GM18858 (cell line): Measurements from ENCODE around the gene YIPF2.
"Not testable (repeated sequence)": the region's sequence is repeated elsewhere in the genome, so short reads cannot be mapped to it uniquely, and the experiment has no call there.

Source experiments
- ATAC-seq: cut with Tn5 transposase; IDR thresholded peaks from one replicate; pipeline ENCODE4 v1.9.1; 2021; ENCODE audit not compliant: unreplicated experiment

The YIPF2 gene

GRCh38 chr19:10928563-10929401, at the start of gene YIPF2, which contains the start of gene TIMM29:
YIPF2 (minus strand) TSS chr19:10928639; CDS start chr19:10928410, 229 bp downstream.
TIMM29 (plus strand) TSS chr19:10928811; CDS start chr19:10928823, 12 bp downstream.
- peak; percentile 72 for ATAC-seq

- ATAC-seq = no peak
Measured at GRCh38 chr19:10977742-10978092, 49.3 kb upstream of the YIPF2 start.

GRCh38 chr19:10976131-10976892, 47.9 kb upstream of the YIPF2 start:
- no peak for ATAC-seq

- no peak for ATAC-seq
Measured at GRCh38 chr19:10975374-10976130, 47.1 kb upstream of the YIPF2 start.

GRCh38 chr19:10971107-10971726, 42.8 kb upstream of the YIPF2 start:
- no peak for ATAC-seq

- ATAC-seq = no peak
Measured at GRCh38 chr19:10968527-10969135, 40.2 kb upstream of the YIPF2 start.

GRCh38 chr19:10966809-10967208, 38.4 kb upstream of the YIPF2 start:
- no peak for ATAC-seq

- ATAC-seq = no peak
Measured at GRCh38 chr19:10965398-10965797, 37.0 kb upstream of the YIPF2 start.

GRCh38 chr19:10964903-10965302, 36.5 kb upstream of the YIPF2 start:
- no peak for ATAC-seq

GRCh38 chr19:10963865-10964264, 35.4 kb upstream of the YIPF2 start:
- no peak for ATAC-seq

- ATAC-seq = no peak
Measured at GRCh38 chr19:10962863-10963262, 34.4 kb upstream of the YIPF2 start.

GRCh38 chr19:10961073-10961860, 32.8 kb upstream of the YIPF2 start:
- ATAC-seq = peak; percentile 18

- peak; percentile 62 for ATAC-seq
Measured at GRCh38 chr19:10960314-10961072, 32.1 kb upstream of the YIPF2 start, which contains the start of gene SMARCA4. SMARCA4 (plus strand) TSS chr19:10961030; CDS start chr19:10984152, 23,122 bp downstream.

GRCh38 chr19:10959277-10959968, 31.0 kb upstream of the YIPF2 start:
- not testable (repeated sequence) for ATAC-seq

GRCh38 chr19:10952809-10953208, 24.4 kb upstream of the YIPF2 start:
- no peak for ATAC-seq

- no peak for ATAC-seq
Measured at GRCh38 chr19:10946958-10947657, 18.7 kb upstream of the YIPF2 start.

GRCh38 chr19:10945264-10945663, 16.8 kb upstream of the YIPF2 start:
- ATAC-seq = no peak

GRCh38 chr19:10943412-10943811, 15.0 kb upstream of the YIPF2 start:
- not testable (repeated sequence) for ATAC-seq
